ENCODE measurements around the gene TPRX1. TPM values are rescaled to one million over a fixed set of nuclear protein-coding genes. Genes with fewer than 3 reads are reported as not detected.

TPRX1 gene
- total RNA-seq, 1 experiment from 2014 or later, result not detected

DNA sequence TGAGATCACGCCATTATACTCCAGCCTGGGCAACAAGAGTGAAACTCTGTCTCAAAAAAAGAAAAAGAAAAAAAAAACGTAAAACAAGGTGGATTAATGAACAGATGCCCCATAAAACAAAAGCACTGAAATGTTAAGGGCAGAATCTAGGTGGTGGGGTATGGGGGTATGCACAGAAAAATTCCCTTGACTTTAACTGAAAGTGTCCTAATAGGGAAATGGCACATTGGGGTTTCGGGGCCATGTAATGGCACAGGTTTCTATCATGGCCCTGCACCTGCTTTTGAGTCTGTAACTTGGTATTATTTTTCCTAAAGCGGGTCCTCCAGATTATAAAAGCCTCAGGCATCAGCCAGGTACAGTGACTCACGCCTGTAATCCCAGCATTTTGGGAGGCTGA is 42.8 kb downstream of the TPRX1 start:
- Mint-ChIP-seq H3K27ac (ENCODE audit: unreplicated experiment) (no peak overlapping the region), H3K4me3 (ENCODE audit: low read depth, unreplicated experiment) (no peak overlapping the region), H3K36me3 (ENCODE audit: insufficient read depth, unreplicated experiment) (peaks cover 55% of the 10 kb centered on the region), H3K27me3 (ENCODE audit: unreplicated experiment) (no peaks in the 10 kb centered on the region), H3K4me1 (ENCODE audit: low read depth, unreplicated experiment) (peaks cover 10% of the 10 kb centered on the region), H3K9me3 (ENCODE audit: low read depth, unreplicated experiment) (no peaks in the 10 kb centered on the region)
- CTCF ChIA-PET, result no interaction called here
- intact Hi-C loops (cut with micrococcal nuclease; ENCODE audit: unreplicated experiment), result no loop called here
- BruUV-seq (replicated peaks), result no TSS peak
- DNase-seq, result no peak
- TF ChIP-seq, protein P1, sequence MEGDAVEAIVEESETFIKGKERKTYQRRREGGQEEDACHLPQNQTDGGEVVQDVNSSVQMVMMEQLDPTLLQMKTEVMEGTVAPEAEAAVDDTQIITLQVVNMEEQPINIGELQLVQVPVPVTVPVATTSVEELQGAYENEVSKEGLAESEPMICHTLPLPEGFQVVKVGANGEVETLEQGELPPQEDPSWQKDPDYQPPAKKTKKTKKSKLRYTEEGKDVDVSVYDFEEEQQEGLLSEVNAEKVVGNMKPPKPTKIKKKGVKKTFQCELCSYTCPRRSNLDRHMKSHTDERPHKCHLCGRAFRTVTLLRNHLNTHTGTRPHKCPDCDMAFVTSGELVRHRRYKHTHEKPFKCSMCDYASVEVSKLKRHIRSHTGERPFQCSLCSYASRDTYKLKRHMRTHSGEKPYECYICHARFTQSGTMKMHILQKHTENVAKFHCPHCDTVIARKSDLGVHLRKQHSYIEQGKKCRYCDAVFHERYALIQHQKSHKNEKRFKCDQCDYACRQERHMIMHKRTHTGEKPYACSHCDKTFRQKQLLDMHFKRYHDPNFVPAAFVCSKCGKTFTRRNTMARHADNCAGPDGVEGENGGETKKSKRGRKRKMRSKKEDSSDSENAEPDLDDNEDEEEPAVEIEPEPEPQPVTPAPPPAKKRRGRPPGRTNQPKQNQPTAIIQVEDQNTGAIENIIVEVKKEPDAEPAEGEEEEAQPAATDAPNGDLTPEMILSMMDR (IDR thresholded peaks at IDR 0.05; ENCODE audit: unreplicated experiment), result no peak

DNA sequence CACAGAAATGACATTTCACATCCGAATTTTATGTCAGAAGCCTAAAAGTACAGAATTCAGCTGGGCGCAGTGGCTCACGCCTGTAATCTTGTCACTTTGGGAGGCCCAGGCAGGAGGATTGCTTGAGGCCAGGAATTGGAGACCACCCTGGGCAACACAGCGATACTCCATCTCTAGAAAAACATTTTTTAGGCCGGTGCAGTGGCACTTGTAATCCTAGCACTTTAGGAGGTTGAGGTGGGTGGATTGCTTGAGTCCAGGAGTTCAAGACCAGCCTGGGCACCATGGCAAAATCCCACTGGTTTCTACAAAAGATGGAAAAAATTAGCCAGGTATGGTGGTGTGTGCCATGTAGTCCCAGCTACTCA is 43.7 kb downstream of the TPRX1 start:
- H3K4me3 Mint-ChIP-seq (ENCODE audit: low read depth, unreplicated experiment), result no peak overlapping the region
- no peaks in the 10 kb centered on the region for H3K9me3 Mint-ChIP-seq (ENCODE audit: low read depth, unreplicated experiment)
- H3K27ac Mint-ChIP-seq (ENCODE audit: unreplicated experiment), result no peak overlapping the region
- H3K36me3 Mint-ChIP-seq (ENCODE audit: insufficient read depth, unreplicated experiment), result peaks cover 60% of the 10 kb centered on the region
- H3K4me1 Mint-ChIP-seq (ENCODE audit: low read depth, unreplicated experiment), result peaks cover 10% of the 10 kb centered on the region
- TF ChIP-seq, protein P1 (IDR thresholded peaks at IDR 0.05; ENCODE audit: unreplicated experiment), result no peak
- CTCF ChIA-PET, result no interaction called here
- DNase-seq, result no peak
- no TSS peak for BruUV-seq (replicated peaks)
- intact Hi-C loops (cut with micrococcal nuclease; ENCODE audit: unreplicated experiment), result no loop called here
- no peaks in the 10 kb centered on the region for H3K27me3 Mint-ChIP-seq (ENCODE audit: unreplicated experiment)

DNA sequence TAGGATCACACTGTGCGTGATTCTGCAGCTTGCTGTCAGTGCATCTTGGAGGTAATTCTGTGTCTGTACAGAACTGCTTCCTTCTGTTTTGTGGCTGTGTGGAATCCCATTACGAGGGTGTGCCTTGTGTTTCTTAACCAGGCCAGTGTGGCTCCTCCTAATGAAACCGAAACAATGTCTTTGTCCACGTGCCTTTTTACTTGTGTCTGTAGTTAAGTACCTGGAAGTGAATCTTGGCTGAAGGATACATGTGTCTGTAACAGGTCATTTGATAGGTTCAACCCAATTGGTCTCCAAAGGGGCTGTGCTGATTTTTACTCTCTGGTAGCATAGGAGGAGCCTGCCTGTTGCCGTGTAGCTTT is 45.9 kb downstream of the TPRX1 start:
- intact Hi-C loops (cut with micrococcal nuclease; ENCODE audit: unreplicated experiment), result no loop called here
- TF ChIP-seq, protein P1 (IDR thresholded peaks at IDR 0.05; ENCODE audit: unreplicated experiment), result no peak
- Mint-ChIP-seq H3K4me3 (ENCODE audit: low read depth, unreplicated experiment) (no peak overlapping the region), H3K36me3 (ENCODE audit: insufficient read depth, unreplicated experiment) (peaks cover 75% of the 10 kb centered on the region), H3K27ac (ENCODE audit: unreplicated experiment) (no peak overlapping the region), H3K9me3 (ENCODE audit: low read depth, unreplicated experiment) (no peaks in the 10 kb centered on the region), H3K4me1 (ENCODE audit: low read depth, unreplicated experiment) (peaks cover 10% of the 10 kb centered on the region), H3K27me3 (ENCODE audit: unreplicated experiment) (no peaks in the 10 kb centered on the region)
- DNase-seq, result no peak
- CTCF ChIA-PET, result no interaction called here
- no TSS peak for BruUV-seq (replicated peaks)

DNA sequence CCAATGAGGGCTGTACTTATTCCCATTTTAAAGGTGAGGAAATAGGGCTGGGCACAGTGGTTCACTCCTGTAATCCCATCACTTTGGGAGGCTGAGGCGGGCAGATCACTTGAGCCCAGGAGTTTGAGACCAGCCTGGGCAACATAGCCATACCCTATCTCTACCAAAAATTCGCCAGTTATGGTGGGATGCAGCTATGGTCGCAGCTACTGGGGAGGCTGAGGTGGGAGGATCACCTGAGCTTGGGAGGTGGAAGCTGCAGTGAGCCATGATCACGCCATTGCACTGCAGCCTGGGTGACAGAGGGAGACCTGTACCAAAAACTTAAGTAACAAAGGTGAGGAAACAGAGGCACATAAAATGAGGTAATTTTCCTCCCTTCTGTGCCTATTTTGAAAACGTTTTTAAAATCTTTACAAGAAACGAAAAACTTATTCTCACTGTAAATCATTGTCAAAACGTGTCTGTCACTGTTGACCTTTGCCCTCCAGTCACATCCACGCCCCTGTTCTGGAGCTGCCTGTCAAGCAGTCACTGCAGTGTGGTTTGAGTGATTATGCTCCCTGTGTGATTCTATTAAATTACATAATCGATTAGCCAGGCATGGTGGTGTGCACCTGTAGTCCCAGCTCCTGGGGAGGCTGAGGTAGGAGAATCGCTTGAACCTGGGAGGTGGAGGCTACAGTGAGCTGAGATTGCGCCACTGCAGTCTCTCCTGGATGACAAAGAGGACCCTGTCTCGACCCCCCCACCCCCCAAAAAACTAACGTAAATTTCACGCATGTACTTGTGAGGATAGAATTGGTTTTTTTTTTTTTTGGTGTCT is 46.5 kb downstream of the TPRX1 start:
- CTCF ChIA-PET, result interaction anchor here (0.6 kb wide), 1 partner anchor 1560 kb away, joined by 3 read pairs; no protein-coding TSS in a partner anchor
- H3K36me3 Mint-ChIP-seq (ENCODE audit: insufficient read depth, unreplicated experiment), result peaks cover 78% of the 10 kb centered on the region
- H3K4me3 Mint-ChIP-seq (ENCODE audit: low read depth, unreplicated experiment), result no peak overlapping the region
- peak overlapping the region; percentile 24 for H3K27ac Mint-ChIP-seq (ENCODE audit: unreplicated experiment)
- no peaks in the 10 kb centered on the region for H3K27me3 Mint-ChIP-seq (ENCODE audit: unreplicated experiment)
- intact Hi-C loops (cut with micrococcal nuclease; ENCODE audit: unreplicated experiment), result no loop called here
- BruUV-seq (replicated peaks), result TSS peak; percentile 1
- TF ChIP-seq, protein P1 (IDR thresholded peaks at IDR 0.05; ENCODE audit: unreplicated experiment), result no peak
- H3K9me3 Mint-ChIP-seq (ENCODE audit: low read depth, unreplicated experiment), result no peaks in the 10 kb centered on the region
- peaks cover 10% of the 10 kb centered on the region for H3K4me1 Mint-ChIP-seq (ENCODE audit: low read depth, unreplicated experiment)
- no peak for DNase-seq
